Esophagus muscularis mucosa (tissue), 4 donors: ENCODE measurements around the gene RAB40B. TPM values are rescaled to one million over a fixed set of nuclear protein-coding genes. Genes with fewer than 3 reads are reported as not detected.

Source experiments
- DNase-seq: peaks from one replicate; pipeline ENCODE4 v3.0.0-alpha.2; 2017; ENCODE audit errors: extremely low spot score
- H3K27ac ChIP-seq, 4 donors: fragments of 200-600 bp; sonication (generic); replicated peaks in 1 of 4; 1 replicate in 3 of 4; 2 replicates in 1 of 4; pipeline ENCODE4 v1.5.1; 2016 to 2019; ENCODE audit warnings: mild to moderate bottlenecking in 1 of 4
- H3K27me3 ChIP-seq, 4 donors: fragments of 200-600 bp; sonication (generic); one replicate each; pipeline versions ENCODE4 v1.5.1 to v1.6.0; 2016 to 2019
- H3K36me3 ChIP-seq, 4 donors: fragments of 200-600 bp; sonication (generic); one replicate each; pipeline ENCODE4 v1.5.1; 2016 to 2019
- H3K4me1 ChIP-seq, 4 donors: fragments of 200-600 bp; sonication (generic); one replicate each; pipeline ENCODE4 v1.5.1; 2016 to 2019
- H3K4me3 ChIP-seq, 4 donors: fragments of 200-600 bp; sonication (generic); 1 replicate in 2 of 4; 2 replicates in 2 of 4; pipeline ENCODE4 v1.5.1; 2016 to 2019; ENCODE audit warnings: mild to moderate bottlenecking in 4 of 4, moderate library complexity in 1 of 4
- H3K9me3 ChIP-seq, 4 donors: fragments of 200-600 bp; sonication (generic); 1 replicate in 3 of 4; 2 replicates in 1 of 4; pipeline ENCODE4 v1.5.1; 2016 to 2019
- EP300 ChIP-seq: sonication (generic); formaldehyde crosslinking; IDR thresholded peaks from one replicate; pipeline ENCODE4 v1.6.1; 2017; ENCODE audit warnings: antibody characterized with exemption
- POLR2A ChIP-seq: fragments of 450-650 bp; IDR thresholded peaks from one replicate; pipeline ENCODE4 v1.6.1; 2017; ENCODE audit warnings: antibody characterized with exemption, moderate library complexity, mild to moderate bottlenecking, low read depth
- POLR2AphosphoS5 ChIP-seq, 2 donors: sonication (generic); formaldehyde crosslinking; IDR thresholded peaks; one replicate each; pipeline ENCODE4 v1.6.1; 2017; ENCODE audit warnings: antibody characterized with exemption in 2 of 2
- WGBS: methylation state at CpG from one replicate; pipeline ENCODE4 v1.1.5; 2018; 5-methylcytosine and 5-hydroxymethylcytosine counted together
- intact Hi-C: fragments of 100-400 bp; cut with DNase I; formaldehyde crosslinking; loops from one replicate; pipeline ENCODE4 v1.15.1; 2023
- total RNA-seq, 4 donors: library from RNA; depleted of rRNA; stranded (reverse); fragments of >200 nt; gene quantifications; one replicate each; pipeline versions ENCODE4 v1.1.0 to v1.2.1, GENCODE V29; 2016
- TF ChIP-seq, protein P1 (sequence below), 3 experiments: fragments of 200-600 bp in 2 of 3; fragments of 450-650 bp in 1 of 3; sonication (generic) in 2 of 3; IDR thresholded peaks; one replicate each; pipeline ENCODE4 v1.5.1; 2017 to 2019; ENCODE audit warnings: antibody characterized with exemption in 3 of 3, mild to moderate bottlenecking in 2 of 3, moderate library complexity in 1 of 3

RAB40B gene
- total RNA-seq, 4 donors from 2014 or later, result 6.2 to 24.3 (median 19.4) TPM

DNA sequence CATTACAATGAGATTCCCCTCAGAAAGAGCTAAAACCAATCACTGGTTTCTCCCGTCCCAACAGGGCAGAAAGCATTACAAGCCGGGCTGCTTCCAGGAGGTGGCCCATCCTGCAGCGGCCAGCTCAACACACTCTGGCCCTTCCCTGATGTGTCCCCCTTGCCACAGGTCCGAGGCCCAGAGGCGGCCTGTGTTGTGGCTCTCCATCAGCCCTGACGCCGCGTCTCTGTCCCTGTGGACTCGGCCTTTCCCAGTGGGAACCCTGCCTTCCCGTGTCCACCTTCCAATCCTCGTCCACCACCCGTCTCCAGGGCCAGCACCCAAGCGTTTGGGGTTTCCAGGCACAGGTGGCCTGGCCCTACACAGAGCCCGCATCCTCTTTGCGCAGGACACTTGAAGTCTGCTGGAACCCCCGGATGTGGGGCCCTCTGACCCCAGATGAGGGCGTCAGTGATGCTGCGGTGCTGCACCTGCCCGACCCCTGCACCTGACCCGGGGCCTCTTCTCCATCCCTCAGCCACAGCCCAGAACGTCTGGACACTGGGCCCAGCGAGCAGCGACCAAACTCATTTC lies 21.1 kb downstream of the RAB40B start:
- H3K27me3 ChIP-seq, result no peaks in the 10 kb centered on the region
- WGBS, result 86% methylated on average over 23 of the region's 23 CpGs
- H3K4me1 ChIP-seq, result no peaks in the 10 kb centered on the region
- no peaks in the 10 kb centered on the region for H3K36me3 ChIP-seq
- intact Hi-C loops, result no loop called here
- peaks cover 0 to 8% (median 0%) of the 10 kb centered on the region in 4 donors for H3K9me3 ChIP-seq
- no peak overlapping the region for H3K27ac ChIP-seq
- H3K4me3 ChIP-seq, result no peak overlapping the region
- no peak for DNase-seq
- no peak for TF ChIP-seq POLR2AphosphoS5 (IDR thresholded peaks at IDR 0.05)

DNA sequence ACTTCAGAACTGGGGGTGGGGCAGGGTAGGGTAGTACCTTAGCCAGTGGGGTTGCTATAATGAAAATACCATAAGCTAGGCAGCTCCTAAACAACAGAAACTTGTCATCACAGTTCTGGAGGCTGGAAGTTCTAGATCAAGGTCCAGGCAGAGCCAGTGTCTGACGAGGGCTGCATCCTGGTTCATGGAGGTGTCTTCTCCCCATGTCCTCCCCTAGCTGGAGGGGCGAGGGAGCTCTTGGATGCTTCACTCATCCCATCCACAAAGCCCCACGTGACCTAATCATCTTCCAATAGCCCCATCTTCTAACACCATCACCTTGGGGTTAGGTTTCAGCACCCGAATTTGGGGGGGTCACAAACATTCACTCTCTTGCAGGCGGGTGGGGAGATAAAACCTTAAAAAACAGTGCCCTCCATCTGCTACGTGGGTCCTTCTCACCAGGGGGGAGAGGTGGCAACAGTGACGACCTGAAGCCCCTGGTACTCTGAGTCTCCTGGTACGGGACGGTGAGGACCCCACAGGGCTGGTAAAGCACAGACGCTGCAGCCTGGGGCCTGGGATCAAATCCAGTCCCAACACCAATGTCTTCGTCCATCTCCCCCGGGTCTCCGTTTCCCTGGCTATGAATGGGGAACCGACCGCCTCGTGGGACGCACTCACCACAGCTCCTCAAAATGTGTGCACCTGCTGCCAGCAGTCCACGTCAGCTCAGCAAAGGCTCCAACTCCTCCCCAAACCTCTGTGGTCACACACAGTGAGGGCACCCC lies 22.8 kb downstream of the RAB40B start:
- Histone ChIP-seq H3K9me3 (no peaks in the 10 kb centered on the region), H3K4me1 (no peaks in the 10 kb centered on the region), H3K27me3 (no peaks in the 10 kb centered on the region), H3K4me3 (no peak overlapping the region), H3K27ac (no peak overlapping the region), H3K36me3 (no peaks in the 10 kb centered on the region)
- 90% methylated on average over 15 of the region's 18 CpGs for WGBS
- no peak for DNase-seq
- intact Hi-C loops, result no loop called here
- TF ChIP-seq POLR2A (no peak), EP300 (no peak)
- TF ChIP-seq, protein P1, sequence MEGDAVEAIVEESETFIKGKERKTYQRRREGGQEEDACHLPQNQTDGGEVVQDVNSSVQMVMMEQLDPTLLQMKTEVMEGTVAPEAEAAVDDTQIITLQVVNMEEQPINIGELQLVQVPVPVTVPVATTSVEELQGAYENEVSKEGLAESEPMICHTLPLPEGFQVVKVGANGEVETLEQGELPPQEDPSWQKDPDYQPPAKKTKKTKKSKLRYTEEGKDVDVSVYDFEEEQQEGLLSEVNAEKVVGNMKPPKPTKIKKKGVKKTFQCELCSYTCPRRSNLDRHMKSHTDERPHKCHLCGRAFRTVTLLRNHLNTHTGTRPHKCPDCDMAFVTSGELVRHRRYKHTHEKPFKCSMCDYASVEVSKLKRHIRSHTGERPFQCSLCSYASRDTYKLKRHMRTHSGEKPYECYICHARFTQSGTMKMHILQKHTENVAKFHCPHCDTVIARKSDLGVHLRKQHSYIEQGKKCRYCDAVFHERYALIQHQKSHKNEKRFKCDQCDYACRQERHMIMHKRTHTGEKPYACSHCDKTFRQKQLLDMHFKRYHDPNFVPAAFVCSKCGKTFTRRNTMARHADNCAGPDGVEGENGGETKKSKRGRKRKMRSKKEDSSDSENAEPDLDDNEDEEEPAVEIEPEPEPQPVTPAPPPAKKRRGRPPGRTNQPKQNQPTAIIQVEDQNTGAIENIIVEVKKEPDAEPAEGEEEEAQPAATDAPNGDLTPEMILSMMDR (IDR thresholded peaks at IDR 0.05), result no peak

DNA sequence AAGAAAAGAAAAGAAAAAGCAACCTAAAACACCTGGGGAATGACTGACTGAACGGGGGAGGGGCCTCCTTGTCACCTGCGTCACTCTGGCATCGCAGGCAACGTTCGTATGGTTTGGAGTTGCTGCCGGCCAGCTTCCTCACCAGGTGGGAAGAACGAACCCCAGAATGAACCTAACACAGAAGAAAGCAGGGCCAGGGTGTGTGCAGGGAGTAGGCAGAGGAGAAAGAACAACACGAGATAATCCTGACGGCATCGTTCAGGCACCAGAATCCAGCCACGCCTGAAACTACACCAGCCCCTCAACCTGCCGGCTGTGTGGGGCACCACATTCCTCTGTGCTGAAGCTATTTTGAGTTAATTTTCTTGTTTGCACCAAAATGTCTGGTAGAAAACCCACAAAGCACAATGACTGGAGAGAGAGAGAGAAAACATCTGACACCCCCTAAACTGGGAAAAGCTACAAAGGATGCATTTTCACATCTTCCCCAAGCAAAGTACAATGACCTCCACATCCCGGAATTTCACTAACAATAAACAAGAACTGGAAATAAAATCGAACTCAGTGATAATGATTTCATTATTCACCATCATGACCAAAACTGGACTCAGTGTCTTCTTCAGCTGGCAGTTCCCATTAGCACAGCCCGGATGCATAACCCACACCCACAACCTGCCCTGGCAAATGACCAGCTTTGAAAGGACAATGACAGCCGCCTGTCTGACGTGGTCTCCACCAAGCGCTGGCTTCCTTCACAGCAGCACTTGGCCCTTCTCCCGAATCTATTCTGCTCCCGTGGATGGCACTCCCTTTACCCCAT lies 23.6 kb downstream of the RAB40B start:
- DNase-seq, result no peak
- no peak overlapping the region for H3K27ac ChIP-seq

DNA sequence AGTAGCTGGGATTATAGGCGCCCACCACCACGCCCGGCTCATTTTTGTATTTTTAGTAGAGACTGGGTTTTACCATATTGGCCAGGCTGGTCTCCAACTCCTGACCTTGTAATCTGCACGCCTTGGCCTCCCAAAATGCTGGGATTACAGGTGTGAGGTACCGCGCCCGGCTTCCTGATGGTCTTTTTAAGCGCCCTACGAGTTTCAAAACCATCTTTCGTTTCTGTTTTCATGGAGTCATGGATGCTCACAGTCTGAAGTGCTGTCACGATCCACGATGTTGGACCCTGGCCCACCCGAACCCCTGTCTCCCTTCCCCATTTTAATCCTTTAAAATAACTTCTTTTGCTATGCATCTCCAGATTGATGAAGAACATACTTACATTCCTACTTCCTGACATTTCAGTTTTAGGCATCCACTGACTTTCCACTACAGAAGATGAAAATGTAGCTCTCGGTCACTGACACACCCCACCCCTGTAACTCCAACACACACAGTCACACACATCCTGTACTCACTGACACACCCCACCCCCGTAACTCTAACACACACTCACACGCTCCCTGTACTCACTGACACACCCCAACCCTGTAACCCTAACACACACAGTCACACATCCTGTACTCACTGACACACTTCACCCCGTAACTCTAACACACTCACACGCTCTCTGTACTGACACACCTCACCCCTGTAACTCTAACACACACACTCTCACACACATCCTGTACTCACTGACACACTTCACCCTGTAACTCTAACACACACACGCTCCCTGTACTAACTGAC lies 27.6 kb downstream of the RAB40B start:
- DNase-seq, result no peak
- H3K27ac ChIP-seq, result peak overlapping the region in 2 of 4 donors; percentile 52 to 63
- intact Hi-C loops, result no loop called here

More for the DNA sequence above, 23.6 kb downstream of the RAB40B start:
- Histone ChIP-seq H3K27me3 (no peaks in the 10 kb centered on the region), H3K4me3 (no peak overlapping the region), H3K36me3 (no peaks in the 10 kb centered on the region), H3K9me3 (no peaks in the 10 kb centered on the region), H3K4me1 (no peaks in the 10 kb centered on the region)
- intact Hi-C loops, result no loop called here
- 70% methylated on average over 20 of the region's 20 CpGs for WGBS
- no peak for TF ChIP-seq POLR2AphosphoS5 (IDR thresholded peaks at IDR 0.05)
- TF ChIP-seq EP300, result no peak
- TF ChIP-seq POLR2A, result no peak
- TF ChIP-seq, protein P1 (IDR thresholded peaks at IDR 0.05), result no peak

More for the DNA sequence above, 27.6 kb downstream of the RAB40B start:
- WGBS, result 89% methylated on average over 19 of the region's 19 CpGs
- H3K4me1 ChIP-seq, result peaks cover 7 to 17% (median 11%) of the 10 kb centered on the region in 4 donors
- peaks cover 0 to 10% (median 5%) of the 10 kb centered on the region in 4 donors for H3K36me3 ChIP-seq
- TF ChIP-seq, protein P1 (IDR thresholded peaks at IDR 0.05), result no peak
- TF ChIP-seq EP300 (no peak), POLR2AphosphoS5 (IDR thresholded peaks at IDR 0.05) (no peak), POLR2A (no peak)
- no peak overlapping the region for H3K4me3 ChIP-seq
- no peaks in the 10 kb centered on the region for H3K27me3 ChIP-seq
- H3K9me3 ChIP-seq, result no peaks in the 10 kb centered on the region
